NCI-H69 (cell line): ENCODE results near the gene GNE.
"Not testable (repeated sequence)": the region's sequence is repeated elsewhere in the genome, so short reads cannot be mapped to it uniquely, and the experiment has no call there.

Experiments
- DNase-seq: peaks from one replicate; lab custom pipeline; 2025; lab: John Stamatoyannopoulos, UW

GNE gene

GRCh38 chr9:36208521-36209253 is 49.6 kb downstream of the GNE start:
- DNase-seq = no peak

- DNase-seq = no peak
These were observed 50.7 kb downstream of the GNE start for GRCh38 chr9:36207546-36208012.

- DNase-seq = no peak
These were observed 51.2 kb downstream of the GNE start for GRCh38 chr9:36207016-36207415.

GRCh38 chr9:36204906-36205547 is 53.2 kb downstream of the GNE start:
- DNase-seq = no peak

GRCh38 chr9:36194326-36195000 is 63.8 kb downstream of the GNE start:
- DNase-seq = peak; percentile 15

GRCh38 chr9:36193023-36193422 is 65.2 kb downstream of the GNE start:
- DNase-seq = no peak

GRCh38 chr9:36192196-36192595 is 66.1 kb downstream of the GNE start:
- DNase-seq = peak; percentile 28

- peak; percentile 26 for DNase-seq
These were observed 66.6 kb downstream of the GNE start for GRCh38 chr9:36191686-36192085.

GRCh38 chr9:36191290-36191645 is 67.0 kb downstream of the GNE start:
- DNase-seq = peak; percentile 64

GRCh38 chr9:36190388-36191289 is 67.6 kb downstream of the GNE start, which contains the start of gene CLTA:
CLTA (plus strand) TSS chr9:36190921; CDS start chr9:36191057, 136 bp downstream.
- DNase-seq = peak; percentile 99

- DNase-seq = peak; percentile 50
These were observed 68.3 kb downstream of the GNE start for GRCh38 chr9:36189976-36190375.

- DNase-seq = no peak
These were observed 70.0 kb downstream of the GNE start for GRCh38 chr9:36188212-36188611.

- no peak for DNase-seq
These were observed 70.8 kb downstream of the GNE start for GRCh38 chr9:36187414-36187813.

- DNase-seq = not testable (repeated sequence)
These were observed 78.0 kb downstream of the GNE start for GRCh38 chr9:36180243-36180642.

GRCh38 chr9:36177571-36177970 is 80.7 kb downstream of the GNE start:
- no peak for DNase-seq

GRCh38 chr9:36176496-36176895 is 81.8 kb downstream of the GNE start:
- not testable (repeated sequence) for DNase-seq

GRCh38 chr9:36175209-36175608 is 83.0 kb downstream of the GNE start:
- not testable (repeated sequence) for DNase-seq

GRCh38 chr9:36174731-36175130 is 83.5 kb downstream of the GNE start:
- no peak for DNase-seq

- no peak for DNase-seq
These were observed 84.0 kb downstream of the GNE start for GRCh38 chr9:36174271-36174670.

- no peak for DNase-seq
These were observed 84.4 kb downstream of the GNE start for GRCh38 chr9:36173861-36174260.

- DNase-seq = no peak
These were observed 87.7 kb downstream of the GNE start for GRCh38 chr9:36170531-36170930.

- DNase-seq = no peak
These were observed 88.5 kb downstream of the GNE start for GRCh38 chr9:36169708-36170107.
